Measurements from ENCODE around the gene MC5R.

The MC5R gene

GRCh38 chr18:13872932-13873331 lies 49.0 kb downstream of the MC5R start:
- DNase-seq = no peak
- Histone ChIP-seq H3K4me2 (ENCODE audit: low read depth, low read length) (no peak overlapping the region), H3K36me3 (replicated peaks; ENCODE audit: insufficient read depth, low read length) (no peaks in the 10 kb centered on the region), H2AFZ (ENCODE audit: low read length) (no peak overlapping the region), H3K9ac (ENCODE audit: low read length) (no peak overlapping the region), H3K79me2 (ENCODE audit: low read length) (no peaks in the 10 kb centered on the region), H3F3A (ENCODE audit: insufficient read depth, low read length) (no peaks in the 10 kb centered on the region), H3K27ac (ENCODE audit: low read length) (no peak overlapping the region), H3K9me2 (replicated peaks; ENCODE audit: insufficient read depth, low read length) (no peaks in the 10 kb centered on the region), H3K9me3 (replicated peaks; ENCODE audit: insufficient read depth, low read length) (no peaks in the 10 kb centered on the region), H4K20me1 (ENCODE audit: insufficient read depth, low read length) (no peaks in the 10 kb centered on the region), H3K4me3 (ENCODE audit: low read length) (no peak overlapping the region), H3K4me1 (ENCODE audit: low read length) (no peaks in the 10 kb centered on the region), H3K27me3 (replicated peaks; ENCODE audit: insufficient read depth, low read length) (no peaks in the 10 kb centered on the region)
- no peak for TF ChIP-seq EZH2 (optimal IDR thresholded peaks at IDR 0.05; ENCODE audit: low read depth, low read length)

GRCh38 chr18:13874558-13874957 lies 50.6 kb downstream of the MC5R start:
- H4K20me1 ChIP-seq (ENCODE audit: insufficient read depth, low read length) = no peaks in the 10 kb centered on the region
- H3K36me3 ChIP-seq (replicated peaks; ENCODE audit: insufficient read depth, low read length) = no peaks in the 10 kb centered on the region
- H3K4me1 ChIP-seq (ENCODE audit: low read length) = no peaks in the 10 kb centered on the region
- H3K9me3 ChIP-seq (replicated peaks; ENCODE audit: insufficient read depth, low read length) = no peaks in the 10 kb centered on the region
- DNase-seq = no peak
- H3F3A ChIP-seq (ENCODE audit: insufficient read depth, low read length) = no peaks in the 10 kb centered on the region
- no peak overlapping the region for H3K4me2 ChIP-seq (ENCODE audit: low read depth, low read length)
- no peak overlapping the region for H2AFZ ChIP-seq (ENCODE audit: low read length)
- no peak overlapping the region for H3K27ac ChIP-seq (ENCODE audit: low read length)
- H3K79me2 ChIP-seq (ENCODE audit: low read length) = no peaks in the 10 kb centered on the region
- H3K4me3 ChIP-seq (ENCODE audit: low read length) = no peak overlapping the region
- H3K9me2 ChIP-seq (replicated peaks; ENCODE audit: insufficient read depth, low read length) = no peaks in the 10 kb centered on the region
- H3K27me3 ChIP-seq (replicated peaks; ENCODE audit: insufficient read depth, low read length) = no peaks in the 10 kb centered on the region
- no peak overlapping the region for H3K9ac ChIP-seq (ENCODE audit: low read length)
- no peak for TF ChIP-seq EZH2 (optimal IDR thresholded peaks at IDR 0.05; ENCODE audit: low read depth, low read length)
- TF ChIP-seq EZH2phosphoT487 (IDR thresholded peaks at IDR 0.05; ENCODE audit: low read length) = no peak
- no peak for TF ChIP-seq CTCF (IDR thresholded peaks at IDR 0.05; ENCODE audit: low read length)
